ENCODE data around the gene PRDX5.

The PRDX5 gene

DNA sequence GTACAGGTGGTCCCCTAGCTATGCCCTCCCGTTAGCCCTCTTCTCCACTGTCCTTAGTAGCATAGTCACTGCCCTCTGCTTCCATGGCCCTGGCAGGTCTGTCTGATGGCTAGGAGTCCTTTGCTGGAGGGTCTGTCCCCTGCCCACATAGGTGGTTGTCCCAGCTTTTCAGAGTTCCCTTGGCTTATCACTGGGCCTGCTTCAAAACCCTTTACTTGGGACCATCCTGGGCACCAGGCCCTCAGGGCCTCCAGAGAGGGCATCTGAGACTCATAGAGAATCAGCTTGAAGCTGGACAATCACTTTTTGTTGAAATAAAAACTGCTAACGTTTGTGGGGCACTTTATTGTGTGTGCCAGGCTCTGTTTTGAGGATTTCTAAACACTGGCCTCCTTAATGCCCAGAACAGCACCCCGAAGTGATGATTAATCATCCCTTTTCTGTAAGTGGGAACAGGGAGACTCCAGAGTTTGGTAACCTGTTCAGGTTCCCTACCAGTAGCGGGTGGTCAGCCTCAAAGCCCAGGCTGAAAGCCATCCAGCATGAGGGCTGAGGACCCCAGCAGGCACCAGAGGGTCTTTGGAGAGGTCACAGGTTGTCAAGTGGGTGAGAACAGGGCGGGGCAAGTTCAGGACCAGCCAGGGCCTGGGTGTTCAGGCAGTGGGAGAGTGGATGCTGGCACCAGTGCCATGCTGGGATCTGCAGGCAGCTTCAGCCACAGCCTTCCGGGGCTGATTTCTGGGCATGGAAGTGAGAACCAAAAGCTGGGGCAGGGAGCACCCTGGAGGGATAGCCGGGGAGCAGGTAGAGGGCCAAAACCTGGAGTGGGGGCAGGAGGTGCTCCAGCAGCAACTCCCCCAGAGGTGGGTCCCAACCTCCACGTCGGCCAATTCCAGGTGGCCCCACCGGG lies 27.3 kb upstream of the PRDX5 start:
- no peak for DNase-seq (ENCODE audit: low read depth)

DNA sequence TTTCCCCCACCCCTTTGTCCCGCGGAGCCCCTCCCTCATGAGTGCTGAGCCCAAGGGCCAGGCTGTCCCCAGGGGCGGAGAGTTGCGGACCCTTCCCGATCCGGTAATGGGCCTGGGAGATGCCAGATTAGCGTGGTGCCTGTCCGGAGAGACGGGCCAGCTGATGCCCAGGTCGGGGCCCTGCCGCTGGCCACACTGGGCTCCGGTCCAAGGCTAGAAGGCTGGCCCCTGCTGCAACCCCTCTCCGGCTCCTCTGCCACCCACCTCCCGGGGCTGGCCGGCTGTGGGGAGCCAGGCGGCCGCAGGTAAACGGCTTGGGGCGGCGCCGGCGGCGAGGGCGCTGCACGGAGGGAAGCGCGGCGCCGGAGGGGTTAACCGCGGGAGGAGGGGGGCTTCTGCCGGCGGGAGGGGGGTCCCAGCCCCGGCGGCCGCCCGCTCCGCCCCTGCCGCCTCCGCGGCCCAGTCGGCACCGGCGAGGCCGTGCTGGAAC lies 26.6 kb upstream of the PRDX5 start, which contains the start of gene KCNK4:
KCNK4 (plus strand) TSS at position 41 of the 490 bp plus-strand sequence. CDS start 1,717 bp downstream, outside the sequence.
- no peak for DNase-seq (ENCODE audit: low read depth)

DNA sequence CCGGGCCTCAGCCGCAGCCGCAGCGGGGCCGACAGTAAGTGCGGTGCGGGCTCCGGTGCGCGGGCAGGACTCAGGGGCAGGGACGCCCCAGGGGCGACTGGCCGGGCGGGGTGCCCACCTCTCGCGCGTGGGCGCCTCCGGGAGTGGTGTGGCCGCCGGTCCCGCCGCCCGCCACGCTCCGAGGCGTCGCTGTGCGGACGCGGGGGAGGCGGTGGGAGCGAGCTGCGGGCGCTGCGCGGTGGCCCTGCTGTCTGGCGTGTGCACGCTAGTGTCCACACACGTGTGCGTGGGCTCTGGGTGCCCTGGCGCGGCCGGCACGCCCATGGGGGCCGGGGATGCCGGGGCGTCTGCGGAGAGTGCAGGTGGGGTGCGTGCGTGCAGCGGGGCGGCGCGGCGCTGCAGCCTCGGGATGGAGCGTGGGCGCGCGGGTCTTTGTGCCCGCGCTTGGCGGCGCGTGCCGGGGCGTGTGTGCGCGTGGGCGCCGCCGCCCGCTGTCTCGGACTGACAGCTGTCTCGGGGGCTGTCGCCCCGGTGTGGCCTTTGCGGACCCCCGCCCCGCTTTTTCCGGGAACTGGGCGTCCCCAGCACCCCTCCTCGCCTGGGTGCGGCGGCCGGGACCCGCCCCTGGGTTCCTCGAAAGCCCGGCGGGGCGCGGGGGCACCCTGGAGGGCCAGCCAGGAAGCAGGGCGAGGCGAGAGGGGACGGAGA lies 26.0 kb upstream of the PRDX5 start:
- DNase-seq (ENCODE audit: low read depth): no peak

DNA sequence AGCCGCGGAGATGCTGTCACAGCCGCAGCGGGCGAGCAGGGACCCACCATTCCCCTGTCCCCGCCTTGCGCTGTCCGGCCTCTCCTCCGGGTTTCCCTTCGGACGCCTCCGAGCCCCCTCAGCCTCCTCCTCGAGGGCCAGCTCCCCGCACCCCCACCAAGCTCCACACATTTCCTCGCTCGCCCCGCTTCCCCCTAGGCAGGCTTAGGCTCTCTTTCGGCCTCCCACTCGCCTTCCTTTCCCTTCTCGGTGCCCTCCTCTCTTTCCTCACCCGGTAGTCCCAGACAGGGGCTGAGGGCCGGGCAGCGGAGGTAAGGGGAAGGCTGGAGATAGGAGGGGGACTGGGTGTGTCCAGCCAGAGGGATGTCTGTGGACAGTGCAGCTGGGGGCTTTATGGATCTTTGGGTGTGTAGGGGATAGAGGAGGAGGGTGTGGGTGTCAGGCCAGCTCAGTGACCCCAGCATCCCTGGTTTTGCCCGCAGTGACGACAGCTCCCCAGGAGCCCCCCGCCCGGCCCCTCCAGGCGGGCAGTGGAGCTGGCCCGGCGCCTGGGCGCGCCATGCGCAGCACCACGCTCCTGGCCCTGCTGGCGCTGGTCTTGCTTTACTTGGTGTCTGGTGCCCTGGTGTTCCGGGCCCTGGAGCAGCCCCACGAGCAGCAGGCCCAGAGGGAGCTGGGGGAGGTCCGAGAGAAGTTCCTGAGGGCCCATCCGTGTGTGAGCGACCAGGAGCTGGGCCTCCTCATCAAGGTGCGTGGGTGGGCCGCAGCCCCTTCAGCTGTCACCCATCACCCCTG lies 25.3 kb upstream of the PRDX5 start:
- no peak for DNase-seq (ENCODE audit: low read depth)

DNA sequence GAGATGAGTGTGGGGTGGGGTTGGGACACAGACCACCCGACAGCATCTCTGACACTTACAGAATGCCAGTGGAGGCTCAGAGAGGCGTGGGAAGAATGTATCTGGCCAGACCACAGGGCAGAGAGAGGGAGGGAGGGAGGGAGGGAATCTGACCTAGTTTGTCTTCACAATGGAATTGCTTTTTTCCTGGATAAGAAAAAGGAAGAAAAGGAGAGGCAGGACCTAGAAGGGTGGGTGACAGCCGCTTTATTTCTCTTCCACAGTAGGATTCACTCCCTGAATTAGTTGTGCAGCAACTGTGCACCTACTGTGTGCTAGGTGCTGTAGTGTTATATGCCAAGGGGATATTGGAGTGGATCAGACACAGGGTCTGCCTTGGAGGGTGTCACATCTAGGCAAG lies 23.1 kb upstream of the PRDX5 start:
- DNase-seq (ENCODE audit: low read depth): no peak

DNA sequence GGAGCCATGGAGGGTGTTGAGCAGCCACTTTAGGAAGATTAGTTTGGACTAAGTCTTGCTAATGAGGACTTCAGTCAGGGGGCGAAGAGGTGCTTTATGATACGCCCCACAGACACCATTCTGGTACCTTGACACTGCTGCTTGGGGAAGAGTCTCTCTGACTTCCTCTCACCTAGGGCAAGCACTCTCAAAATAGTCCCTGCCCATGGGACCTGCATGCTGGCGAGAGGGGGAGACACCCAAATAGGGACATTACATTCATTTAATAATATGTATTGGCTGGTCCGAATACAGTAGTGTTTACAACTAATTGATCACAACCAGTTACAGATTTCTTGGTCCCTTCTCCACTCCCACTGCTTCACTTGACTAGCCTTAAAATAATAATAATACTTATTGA lies 22.2 kb upstream of the PRDX5 start:
- no peak for DNase-seq (ENCODE audit: low read depth)

DNA sequence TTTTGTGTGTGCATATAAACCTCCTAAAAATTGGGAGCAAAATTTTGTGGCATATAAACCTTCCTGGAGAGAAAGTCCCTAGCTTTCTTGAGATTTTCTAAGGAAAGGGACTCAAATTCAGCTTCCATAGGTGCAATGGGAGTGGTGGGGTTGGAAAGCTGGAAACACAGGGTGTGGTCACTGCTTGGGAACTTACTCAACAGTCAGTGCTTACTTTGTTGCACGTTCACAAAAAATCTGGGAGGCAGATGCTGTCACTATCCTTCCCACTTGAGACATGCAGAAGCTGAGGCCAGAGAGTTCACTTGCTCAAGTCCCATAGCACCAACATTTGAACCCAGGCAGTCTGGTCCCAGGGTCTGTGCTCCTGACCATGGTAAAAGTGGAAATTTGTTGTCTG lies 21.7 kb upstream of the PRDX5 start:
- no peak for DNase-seq (ENCODE audit: low read depth)

DNA sequence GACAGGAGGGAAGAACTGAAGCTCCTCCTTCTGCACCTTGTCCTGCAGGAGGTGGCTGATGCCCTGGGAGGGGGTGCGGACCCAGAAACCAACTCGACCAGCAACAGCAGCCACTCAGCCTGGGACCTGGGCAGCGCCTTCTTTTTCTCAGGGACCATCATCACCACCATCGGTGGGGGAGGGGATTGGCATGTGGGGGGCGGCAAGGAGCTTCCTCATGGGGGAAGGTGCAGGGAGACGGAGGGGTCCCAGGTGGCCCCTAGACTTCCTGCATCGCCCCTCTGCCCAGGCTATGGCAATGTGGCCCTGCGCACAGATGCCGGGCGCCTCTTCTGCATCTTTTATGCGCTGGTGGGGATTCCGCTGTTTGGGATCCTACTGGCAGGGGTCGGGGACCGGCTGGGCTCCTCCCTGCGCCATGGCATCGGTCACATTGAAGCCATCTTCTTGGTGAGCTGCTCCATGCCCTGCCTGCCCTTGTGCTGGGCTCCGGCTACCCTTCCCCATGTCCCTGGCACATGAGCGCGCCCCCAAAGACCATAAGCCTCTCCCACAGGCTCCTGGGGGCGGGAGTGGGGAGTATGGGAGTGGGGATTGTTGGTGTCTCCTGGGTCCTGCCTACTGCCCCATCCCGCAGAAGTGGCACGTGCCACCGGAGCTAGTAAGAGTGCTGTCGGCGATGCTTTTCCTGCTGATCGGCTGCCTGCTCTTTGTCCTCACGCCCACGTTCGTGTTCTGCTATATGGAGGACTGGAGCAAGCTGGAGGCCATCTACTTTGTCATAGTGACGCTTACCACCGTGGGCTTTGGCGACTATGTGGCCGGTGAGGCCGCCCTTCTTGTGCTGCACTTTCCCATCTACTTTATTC lies 20.9 kb upstream of the PRDX5 start:
- no peak for DNase-seq (ENCODE audit: low read depth)

DNA sequence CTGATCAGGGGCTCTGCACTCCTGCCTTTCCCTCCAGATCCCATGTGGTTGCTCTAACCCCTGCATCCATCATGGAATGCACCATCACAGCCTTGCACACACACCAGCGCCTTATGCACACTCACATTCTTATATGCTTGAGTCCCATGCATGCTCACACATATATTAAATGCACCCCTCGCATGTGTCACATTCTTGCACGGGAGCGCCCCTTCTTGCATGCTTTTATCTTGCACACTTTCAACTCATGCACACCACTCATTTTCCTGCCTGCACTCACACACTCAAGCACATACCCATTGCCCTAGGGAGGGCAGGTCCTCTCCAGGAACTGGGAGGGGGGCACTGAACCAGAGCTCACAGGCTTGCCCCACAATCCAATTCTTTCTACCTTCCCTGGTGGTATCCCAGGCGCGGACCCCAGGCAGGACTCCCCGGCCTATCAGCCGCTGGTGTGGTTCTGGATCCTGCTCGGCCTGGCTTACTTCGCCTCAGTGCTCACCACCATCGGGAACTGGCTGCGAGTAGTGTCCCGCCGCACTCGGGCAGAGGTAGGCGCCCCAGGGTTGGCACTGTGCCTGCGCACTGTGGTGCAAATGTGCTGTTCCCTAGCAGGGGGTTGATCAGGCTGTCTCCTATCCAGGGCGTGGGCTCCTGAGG lies 20.1 kb upstream of the PRDX5 start:
- DNase-seq (ENCODE audit: low read depth): no peak

DNA sequence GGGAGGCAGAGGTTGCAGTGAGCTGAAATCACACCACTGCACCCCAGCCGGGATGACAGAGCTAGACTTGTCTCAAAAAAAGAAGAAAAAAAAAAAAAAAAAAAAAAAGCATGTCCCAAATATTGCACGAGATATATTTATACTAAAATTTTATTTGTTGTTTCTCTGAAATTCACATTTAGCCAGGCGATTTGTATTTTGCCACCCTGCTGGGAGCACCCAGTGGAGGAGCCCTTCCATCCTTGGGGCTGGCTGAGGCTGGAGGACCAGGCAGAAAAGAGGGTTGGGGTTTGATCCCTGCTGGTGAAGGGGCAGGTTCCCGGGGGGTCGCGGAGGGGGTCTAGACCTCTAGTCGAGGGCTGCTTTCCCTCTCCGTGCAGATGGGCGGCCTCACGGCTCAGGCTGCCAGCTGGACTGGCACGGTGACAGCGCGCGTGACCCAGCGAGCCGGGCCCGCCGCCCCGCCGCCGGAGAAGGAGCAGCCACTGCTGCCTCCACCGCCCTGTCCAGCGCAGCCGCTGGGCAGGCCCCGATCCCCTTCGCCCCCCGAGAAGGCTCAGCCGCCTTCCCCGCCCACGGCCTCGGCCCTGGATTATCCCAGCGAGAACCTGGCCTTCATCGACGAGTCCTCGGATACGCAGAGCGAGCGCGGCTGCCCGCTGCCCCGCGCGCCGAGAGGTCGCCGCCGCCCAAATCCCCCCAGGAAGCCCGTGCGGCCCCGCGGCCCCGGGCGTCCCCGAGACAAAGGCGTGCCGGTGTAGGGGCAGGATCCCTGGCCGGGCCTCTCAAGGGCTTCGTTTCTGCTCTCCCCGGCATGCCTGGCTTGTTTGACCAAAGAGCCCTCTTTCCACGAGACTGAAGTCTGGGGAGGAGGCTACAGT lies 18.7 kb upstream of the PRDX5 start:
- DNase-seq (ENCODE audit: low read depth): no peak

DNA sequence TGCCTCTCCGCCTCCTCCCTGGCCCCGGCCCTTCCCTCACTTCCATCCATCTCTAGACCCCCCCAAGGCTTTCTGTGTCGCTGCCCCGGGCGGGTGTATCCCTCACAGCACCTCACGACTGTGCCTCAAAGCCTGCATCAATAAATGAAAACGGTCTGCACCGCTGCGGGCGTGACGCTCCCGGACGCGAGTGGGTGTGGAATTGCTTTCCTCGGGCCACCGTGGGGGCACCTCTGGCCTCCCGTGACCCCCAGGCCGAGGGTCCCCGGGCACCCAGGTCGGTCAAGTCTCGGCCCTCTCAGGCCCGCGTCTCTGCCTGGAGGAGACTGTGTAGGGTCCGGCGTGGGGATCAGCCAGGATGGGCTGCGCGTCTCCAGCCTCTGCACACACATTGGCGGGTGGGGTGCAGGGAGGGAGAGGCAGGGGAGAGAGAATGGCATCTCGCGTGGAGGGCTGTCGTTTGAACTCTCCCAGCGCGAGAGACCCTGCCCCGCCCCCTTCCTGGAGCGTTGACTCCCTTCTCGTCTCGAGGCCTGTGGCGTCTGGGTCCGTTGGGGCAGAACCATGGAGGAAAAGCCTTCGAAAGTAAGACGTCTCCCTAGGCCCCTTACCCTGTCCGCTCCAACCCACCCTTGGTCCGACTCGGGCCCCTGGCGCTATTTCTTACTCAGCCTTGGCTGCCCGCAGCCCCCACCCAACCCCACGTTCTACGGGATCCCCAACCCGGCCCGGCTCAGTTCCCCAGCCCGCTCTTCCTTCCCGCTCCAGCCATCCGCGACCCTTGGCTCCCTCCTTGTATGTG lies 17.9 kb upstream of the PRDX5 start, which contains the start of gene CATSPERZ:
CATSPERZ (plus strand) TSS at position 512 of the 802 bp plus-strand sequence; CDS start at position 565, 53 bp downstream.
- no peak for DNase-seq (ENCODE audit: low read depth)

DNA sequence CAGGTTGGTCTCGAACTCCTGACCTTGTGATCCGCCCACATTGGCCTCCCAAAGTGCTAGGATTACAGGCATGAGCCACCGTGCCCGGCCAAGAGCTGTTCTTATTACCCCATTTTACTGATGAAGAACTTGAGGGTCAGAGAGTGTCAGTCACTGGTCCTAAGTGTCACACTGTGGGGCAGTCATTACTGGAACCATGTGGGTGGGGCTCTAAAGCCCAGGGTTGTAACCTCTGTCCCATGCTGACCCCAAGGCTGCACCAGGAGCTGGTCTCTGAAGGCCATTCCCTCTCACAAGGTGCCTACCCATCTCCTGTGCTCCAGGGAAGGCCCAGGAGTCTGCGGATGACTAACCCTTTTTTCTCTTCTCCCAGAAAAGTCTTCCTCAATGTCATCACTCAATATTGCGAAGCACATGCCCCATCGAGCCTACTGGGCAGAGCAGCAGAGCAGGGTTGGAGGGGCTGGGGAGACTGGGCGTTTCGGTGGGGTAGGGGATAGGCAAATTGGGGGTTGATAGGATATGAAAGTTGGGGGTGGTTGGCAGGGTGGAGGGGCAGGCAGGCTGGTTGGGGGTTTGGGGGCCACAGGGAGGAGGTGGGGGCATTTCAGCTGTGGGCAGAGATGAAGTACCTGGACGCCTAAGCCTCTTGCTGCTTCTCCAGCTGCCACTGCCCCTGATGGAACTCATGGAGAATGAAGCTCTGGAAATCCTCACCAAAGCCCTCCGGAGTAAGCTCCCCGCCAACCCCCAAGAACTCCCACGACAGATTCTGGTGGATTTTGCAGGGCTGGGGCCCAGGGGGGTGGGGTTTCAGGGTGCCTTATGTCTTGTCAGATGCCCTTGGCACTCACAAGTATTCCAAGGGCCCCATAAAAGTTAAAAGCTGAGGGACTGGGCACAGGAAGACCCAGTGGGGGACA lies 14.6 kb upstream of the PRDX5 start:
- DNase-seq (ENCODE audit: low read depth): no peak

DNA sequence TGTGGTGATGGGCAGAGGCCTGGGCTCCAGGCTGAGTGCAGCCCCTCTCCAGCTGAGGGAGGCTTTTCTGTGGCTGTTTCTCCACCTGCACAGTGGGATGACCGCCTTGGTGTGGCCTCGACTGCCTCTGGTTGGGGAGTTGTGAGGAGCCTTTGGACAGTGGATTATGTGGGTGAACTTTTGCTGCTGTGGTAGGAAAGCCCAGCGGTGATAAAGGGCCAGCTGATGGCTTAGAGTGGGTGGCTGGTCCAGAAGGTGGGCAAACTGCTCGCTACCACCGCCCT lies 13.9 kb upstream of the PRDX5 start:
- no peak for DNase-seq (ENCODE audit: low read depth)

DNA sequence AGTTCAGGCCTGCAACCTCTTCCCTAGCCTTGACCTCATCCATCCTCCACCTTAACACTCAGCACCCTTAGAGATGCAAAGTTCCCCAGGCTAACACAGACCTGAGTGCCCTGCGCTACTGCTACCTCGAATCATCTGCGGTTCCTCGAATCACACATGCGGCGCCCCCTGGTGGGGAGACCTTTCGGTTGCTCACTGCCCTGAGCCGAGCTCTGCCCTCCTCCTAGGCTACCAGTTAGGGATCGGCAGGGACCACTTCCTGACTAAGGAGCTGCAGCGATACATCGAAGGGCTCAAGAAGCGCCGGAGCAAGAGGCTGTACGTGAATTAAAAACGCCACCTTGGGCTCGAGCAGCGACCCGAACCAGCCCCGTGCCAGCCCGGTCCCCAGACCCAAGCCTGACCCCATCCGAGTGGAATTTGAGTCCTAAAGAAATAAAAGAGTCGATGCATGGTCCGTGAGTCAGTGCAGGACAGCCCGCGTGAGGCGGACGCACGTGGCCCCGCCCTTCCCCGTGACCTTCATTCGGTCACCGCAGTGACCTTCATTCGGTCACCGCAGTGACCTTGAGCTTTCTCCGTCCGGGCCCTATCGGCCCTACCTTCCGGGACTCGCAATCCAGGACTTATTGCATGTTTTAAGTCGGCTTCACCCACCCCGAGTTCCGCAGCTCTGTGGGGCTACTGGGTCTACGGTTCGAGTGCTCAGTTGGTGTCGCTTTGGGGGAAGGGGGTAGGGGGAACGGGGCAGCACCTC lies 13.4 kb upstream of the PRDX5 start:
- peak; percentile 81 for DNase-seq (ENCODE audit: low read depth)

DNA sequence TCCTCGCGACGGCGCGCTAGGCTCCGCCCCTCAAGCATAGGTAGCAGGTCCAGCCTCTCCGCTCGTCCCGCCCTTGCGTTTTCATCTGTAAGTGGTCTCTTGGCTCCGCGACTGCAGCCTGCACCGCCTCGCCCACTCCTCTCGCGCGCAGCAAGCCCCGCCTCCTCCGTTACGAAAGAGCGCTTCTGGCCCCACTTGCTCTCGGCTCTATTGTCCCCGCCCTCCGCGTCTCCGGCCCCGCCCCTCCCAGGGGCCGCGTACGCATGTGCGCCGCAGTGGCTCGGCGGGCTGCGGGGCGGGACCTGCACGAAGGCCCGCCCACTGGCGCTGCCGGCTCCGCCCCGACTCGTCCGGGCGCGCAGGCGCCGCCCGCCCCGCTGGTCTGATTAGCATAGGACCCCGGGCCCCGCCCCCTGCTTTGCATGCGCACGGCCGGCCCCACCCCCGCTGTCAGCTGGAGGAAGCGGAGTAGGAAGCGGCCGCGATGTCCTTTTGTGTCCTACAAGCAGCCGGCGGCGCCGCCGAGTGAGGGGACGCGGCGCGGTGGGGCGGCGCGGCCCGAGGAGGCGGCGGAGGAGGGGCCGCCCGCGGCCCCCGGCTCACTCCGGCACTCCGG lies 12.7 kb upstream of the PRDX5 start, which contains the start of gene ESRRA:
ESRRA (plus strand) TSS at position 450 of the 616 bp plus-strand sequence. CDS start 1,656 bp downstream, outside the sequence.
- DNase-seq (ENCODE audit: low read depth): peak; percentile 99

Data from stimulated activated CD8-positive, alpha-beta memory T cell treated with anti-CD3 and anti-CD28 coated beads, Interleukin-12 subunit alpha, Interleukin-12 subunit beta, amount 100 ng/mL, for 4 hours (primary cell).